Measurements from ENCODE around the gene SP4.

SP4 gene

DNA sequence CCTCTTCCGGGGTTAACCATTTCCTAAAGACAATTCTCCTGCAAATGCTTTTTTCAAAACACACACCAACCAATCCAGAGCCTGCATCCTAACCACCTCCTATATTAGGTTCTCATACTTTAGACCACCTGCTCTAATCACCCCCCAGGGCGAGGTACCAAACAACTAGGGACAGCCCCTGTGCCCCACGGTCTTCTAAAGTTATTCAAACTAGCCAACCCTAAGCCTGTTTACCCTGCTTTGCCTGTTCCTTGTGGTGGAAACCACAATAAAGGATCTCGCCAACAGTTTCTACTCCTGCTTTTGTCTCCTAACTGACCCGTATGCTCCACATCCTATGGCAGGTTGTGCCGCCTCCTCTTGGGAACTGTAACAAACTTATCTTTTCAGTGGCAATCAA lies 21.1 kb downstream of the SP4 start:
- no peak for DNase-seq

DNA sequence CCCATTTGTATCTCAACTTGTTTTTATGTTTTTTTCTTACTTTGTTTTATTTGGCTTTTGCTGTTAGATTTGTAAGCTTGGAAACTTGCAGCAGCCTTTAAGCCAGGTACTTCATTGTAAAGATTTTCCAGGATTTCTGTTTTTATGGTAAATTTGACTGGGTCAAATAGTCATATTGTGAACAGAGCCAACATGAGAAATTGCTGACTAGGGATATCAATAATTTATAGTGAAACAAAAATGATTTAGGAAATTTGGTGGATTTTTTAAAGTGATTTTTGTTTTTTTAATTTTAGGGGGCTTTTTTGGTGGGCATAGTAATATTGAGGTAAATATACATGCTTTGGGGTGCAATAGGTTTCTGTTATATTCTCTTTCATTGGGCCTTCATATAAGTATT lies 22.2 kb downstream of the SP4 start:
- no peak for DNase-seq

DNA sequence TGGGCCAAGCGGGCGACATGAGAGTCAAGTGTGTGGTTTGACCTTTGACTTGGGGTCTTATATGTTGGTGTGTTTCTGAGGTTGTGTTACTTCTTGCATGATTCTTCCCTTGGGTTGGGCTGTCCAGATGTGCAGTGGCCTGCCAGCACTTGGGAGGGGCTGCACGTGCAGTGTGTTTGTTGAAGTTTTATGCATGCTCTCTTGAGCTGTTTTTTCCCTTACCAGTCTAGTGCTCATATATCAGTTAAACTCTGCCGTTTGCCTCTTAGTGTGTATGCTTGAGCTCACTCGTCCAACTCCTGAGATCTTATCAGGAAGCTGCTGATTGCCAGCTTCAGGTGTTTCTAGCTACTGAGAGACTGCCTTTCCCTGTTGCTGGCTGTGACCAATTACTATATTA lies 23.1 kb downstream of the SP4 start:
- DNase-seq = no peak

DNA sequence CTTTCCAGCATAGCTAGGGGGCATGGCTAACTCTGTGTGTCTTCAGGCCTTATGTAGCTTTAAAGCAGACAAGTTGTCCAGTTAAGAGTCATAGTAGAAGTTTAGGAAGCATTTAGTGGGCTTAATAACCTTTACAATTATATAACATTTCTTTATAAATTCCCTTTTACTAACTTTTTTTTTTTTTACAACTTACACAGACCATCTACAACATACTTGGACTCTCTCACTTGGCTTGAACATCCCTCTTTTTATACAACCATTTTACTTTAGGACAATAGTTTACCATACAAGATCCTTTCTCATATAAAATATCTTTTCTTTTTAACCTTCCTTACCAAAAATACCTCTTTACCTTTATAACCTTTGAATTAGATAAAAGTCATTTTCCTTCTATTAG lies 26.3 kb downstream of the SP4 start:
- no peak for DNase-seq

DNA sequence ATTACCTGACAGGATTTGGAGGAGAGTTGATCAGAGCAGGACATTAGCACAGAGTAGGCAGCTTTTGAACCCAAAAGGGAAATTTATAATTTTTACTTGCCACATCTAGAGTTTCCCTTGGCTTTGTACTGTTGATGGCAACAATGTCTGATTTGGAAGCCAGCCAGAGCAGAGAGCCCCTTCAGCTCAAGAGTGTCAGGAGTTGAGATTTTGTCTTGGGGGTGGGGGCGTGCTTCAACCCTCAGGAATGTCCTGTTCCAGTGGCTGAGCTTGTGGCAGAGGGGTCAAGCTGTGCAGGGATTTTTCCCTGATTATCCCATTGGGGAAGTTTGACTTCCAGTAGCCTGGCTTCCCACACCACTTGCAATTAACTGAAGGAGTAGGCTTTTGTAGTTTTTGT lies 27.0 kb downstream of the SP4 start:
- no peak for DNase-seq

DNA sequence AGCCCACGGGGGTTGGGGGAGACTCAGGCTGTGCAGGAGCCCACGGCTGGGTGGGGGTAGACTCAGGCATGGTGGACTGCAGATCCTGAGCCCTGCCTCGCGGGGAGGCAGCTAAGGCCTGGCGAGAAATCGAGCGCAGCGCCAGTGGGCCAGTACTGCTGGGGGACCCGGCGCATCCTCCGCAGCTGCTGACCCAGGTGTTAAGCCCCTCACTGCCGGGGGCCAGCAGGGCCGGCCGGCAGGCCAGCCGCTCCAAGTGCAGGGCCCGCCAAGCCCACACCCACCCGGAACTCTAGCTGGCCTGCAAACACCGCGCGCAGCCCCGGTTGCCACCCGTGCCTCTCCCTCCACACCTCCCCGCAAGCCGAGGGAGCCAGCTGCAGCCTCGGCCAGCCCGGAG lies 33.4 kb downstream of the SP4 start:
- DNase-seq = no peak

DNA sequence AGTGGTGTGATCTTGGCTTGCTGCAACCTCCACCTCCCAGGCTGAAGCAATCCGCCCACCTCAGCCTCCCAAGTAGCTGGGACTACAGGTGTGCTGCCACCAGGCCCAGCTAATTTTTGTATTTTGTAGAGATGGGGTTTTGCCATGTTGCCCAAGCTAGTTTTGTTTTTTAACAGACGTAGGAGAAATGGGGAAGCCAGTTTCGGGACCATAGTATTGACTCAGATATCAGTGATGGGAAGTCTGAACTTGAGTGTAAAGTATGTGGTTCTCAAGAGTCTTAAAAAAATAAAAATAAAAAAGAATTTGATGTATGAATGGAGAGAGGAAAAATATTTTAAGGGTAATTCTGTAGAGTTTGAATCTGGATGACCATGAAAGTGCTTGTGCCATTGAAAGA lies 34.2 kb downstream of the SP4 start:
- no peak for DNase-seq

DNA sequence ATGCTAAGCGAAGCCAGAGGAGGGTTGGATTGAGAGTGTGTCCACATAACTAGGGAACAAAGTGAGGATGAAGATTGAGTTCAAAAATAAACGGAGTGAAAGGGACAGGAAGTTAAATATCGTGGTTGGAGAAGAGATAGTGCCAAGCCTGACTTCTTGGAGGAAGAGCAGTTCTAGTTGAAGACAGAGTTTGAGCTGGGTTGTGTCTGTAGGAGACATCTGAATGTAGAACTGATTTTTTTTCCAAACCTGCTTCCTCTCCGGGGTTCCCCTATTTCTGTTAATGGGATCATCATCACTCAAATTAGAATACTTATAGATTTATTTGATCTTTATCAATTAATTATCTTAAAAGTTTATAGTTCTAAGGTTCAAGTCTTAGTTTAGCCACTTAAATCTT lies 35.6 kb downstream of the SP4 start:
- no peak for DNase-seq

DNA sequence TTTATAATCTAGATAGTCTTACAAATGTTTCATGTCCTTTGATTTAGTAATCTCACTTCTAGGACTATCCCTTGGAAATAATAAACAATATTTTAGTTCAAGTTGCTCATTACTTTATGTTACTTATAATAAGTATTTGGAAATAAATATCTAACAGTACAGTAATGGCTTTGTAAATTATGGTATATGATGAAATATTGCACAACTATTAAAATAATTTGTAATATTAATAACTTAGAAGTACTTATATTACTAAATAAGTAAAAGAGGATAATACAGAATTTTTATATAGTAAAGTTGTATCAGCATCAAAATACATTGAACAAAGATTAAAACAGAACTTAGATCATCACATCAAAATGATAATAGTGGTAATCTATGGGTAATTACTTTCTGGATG lies 41.1 kb downstream of the SP4 start:
- no peak for DNase-seq

DNA sequence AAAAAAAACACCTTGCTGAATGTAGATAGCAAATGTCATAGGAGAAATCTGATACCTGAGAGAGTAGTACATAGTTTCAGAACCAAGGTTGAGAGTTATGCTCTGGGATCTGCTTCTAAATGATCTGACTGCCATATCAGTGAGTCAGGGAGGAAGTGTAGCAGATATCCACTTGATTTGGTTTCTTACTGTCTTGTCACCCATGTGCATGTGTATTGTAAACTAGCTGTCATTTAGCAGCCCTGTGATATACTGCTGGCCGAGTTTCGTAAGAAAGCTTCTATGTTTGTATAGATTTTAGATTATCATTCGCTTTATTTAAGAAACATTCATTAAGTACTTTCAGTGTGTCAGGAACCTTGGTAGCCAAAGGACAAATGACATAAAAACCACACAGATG lies 42.0 kb downstream of the SP4 start:
- DNase-seq = no peak

DNA sequence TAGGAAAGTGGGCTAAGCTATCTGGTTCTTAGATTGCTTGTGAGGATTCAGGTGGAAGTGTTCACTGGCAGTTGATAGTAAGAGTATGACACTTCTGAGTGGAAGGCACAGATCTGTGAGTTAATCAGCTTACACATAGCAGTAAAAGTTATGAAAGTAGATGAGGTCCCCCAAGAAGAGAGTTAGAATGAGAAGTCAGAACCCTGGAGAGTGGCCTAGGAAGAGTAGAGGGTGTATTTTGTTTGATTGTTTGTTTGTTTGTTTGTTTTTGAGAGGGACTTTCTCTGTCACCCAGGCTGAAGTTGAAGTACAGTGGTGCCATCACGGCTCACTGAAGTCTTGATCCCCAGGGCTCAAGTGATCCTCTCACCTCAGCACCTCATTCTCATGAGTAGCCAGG lies 44.1 kb downstream of the SP4 start:
- no peak for DNase-seq

DNA sequence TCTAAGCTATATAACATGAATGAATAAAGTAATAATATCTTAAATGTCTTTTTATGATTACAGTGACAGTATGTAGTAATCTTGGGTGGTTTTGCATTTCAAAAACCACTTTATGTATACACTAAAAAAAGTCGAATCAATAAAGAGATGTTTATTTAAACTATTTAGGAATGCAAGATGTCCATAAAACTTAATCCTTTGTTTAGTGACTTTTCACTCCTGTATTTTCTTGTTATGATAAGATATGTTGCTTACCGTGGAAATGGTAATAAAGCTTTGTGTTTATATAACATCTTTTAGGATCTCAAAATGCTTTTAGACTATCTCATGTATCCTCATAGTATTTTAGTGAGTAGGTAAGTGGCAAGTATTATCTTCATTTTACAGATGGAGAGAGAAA lies 48.5 kb downstream of the SP4 start:
- DNase-seq = no peak

DNA sequence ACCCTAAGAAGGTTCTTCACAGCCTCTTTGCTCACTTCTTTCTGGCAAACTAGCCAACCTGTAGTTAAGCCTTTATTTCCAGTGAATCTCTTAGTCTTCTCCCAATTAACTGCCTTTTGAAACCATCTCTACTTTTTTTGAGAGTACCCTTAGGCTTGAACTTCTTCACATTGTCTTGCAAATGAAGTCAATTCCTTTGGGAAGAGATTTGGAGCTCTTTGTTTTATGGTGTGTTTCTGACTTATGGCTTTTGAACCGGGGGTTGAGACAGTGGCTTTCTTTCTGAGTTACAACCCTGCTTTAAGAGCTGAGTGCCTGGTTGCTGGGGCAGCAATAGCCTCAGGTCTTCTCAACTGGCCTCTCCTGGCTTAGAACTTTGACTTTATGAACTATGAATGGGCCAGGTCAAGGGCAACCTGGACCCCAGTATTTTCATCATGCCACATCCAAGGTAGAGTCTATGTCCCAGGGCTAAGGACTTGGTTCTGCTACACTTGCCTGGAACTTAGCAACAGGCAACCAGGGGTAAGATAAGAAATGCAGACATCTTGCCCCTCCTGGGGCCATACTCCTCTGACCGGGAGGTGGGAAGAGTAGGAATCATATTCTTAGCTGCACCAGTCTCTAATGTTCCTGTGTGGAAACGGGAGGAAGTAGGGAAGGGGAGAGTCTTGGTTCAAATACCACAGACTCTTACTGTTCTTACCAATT lies 53.0 kb downstream of the SP4 start:
- no peak for DNase-seq

DNA sequence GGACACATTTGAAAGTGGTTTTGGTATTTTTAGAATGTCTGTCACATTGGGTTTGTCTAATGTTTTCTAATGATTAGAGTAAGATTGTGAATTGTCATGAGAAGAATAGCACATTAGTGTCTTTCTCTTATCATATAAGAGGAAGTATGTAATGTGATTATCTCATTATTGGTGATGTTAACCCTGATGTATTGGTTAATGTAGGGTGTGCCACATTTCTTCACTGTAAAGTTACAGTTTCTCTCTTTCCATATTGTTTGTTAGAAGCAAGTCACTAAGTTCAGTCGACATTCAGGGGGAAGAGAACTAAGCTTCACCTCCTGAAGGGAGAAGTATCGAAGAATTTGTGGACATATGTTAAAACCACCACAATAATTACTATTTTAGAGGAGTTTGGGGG lies 58.6 kb downstream of the SP4 start:
- DNase-seq = no peak

DNA sequence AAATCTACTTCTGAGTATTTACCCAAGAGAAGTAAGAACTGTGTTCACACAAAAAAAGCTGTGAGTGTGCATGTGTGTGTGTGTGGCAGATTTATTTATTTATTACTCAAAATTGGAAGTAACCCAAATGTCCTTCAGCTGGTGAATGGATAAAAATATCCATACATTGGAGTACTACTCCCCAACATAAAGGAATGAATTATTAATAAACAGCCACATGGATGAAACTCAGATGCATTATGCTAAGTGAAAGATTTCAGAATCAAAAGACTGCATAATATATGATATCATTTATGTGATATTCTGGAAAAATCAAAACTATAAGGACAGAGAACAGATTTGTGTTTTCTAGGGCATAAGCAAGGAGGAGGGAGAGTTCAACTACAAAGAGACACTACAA lies 67.8 kb downstream of the SP4 start:
- no peak for DNase-seq

DNA sequence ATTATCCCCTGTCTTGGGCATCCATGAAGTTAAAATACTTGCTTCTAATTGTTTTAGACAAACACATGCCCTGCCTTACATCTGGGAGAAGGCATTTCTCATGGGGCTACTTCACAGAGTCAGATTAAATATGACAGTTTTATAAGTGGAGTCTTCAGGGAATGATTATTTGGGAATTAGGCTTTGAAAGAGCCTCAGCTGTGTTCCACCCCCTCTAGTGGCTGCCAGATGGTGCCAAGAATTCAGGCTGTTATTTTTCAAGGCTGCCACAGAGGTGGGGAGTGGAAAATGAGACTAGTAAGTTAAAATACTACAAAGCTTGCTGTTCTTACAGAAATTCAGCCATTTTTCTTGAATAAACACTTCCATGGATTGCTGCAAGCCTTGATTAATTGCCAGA lies 69.2 kb downstream of the SP4 start:
- no peak for DNase-seq

DNA sequence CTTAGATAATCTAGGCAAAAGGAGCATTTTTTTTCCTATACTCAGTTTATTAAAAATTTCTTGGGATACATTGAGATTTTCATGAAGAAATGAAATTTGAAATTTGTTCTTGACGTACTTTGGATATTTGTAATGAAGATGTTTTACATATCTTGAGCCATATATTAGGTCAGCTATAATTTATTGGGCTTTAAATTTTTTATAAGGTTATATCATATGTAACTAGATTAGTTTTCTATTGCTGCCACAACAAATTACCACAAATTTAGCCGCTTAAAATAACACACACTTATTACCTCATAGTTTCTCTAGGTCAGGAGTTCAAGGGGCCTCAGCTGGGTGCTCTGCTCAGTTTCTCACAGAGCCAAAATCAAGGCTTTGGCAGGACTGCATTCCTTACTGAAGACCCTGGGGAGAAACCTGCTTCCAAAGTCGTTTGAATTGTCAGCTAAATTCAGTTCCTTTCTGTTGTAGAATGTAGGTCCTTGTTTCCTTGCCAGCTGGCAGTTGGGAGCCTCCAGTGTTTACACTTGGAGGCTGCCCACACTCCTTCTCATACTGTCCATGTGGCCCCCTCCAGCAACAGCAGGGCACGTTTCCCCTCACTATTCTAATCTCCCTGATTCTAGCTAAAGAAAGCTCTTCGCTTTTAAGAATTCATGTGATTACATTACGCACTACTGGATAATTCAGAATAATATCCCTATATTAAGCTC lies 72.4 kb downstream of the SP4 start:
- no peak for DNase-seq

DNA sequence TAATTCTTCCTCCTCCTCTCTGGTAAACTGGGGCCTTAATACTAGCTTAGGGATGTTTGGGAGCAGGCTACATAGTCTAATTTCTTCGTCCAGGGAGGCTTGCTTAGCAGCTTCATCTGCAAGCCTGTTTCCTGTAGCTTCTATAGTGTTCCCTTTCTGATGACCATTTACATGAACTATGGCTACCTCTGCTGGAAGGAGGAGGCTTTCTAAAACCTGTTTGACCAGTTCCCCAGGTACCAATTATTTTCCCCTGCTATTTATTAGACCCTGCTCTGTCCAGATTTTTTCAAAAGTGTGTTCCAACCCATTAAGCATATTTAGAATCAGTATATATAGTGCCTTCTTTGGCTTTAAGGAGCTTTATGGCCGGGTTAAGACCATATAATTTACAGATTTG lies 76.1 kb downstream of the SP4 start:
- no peak for DNase-seq

DNA sequence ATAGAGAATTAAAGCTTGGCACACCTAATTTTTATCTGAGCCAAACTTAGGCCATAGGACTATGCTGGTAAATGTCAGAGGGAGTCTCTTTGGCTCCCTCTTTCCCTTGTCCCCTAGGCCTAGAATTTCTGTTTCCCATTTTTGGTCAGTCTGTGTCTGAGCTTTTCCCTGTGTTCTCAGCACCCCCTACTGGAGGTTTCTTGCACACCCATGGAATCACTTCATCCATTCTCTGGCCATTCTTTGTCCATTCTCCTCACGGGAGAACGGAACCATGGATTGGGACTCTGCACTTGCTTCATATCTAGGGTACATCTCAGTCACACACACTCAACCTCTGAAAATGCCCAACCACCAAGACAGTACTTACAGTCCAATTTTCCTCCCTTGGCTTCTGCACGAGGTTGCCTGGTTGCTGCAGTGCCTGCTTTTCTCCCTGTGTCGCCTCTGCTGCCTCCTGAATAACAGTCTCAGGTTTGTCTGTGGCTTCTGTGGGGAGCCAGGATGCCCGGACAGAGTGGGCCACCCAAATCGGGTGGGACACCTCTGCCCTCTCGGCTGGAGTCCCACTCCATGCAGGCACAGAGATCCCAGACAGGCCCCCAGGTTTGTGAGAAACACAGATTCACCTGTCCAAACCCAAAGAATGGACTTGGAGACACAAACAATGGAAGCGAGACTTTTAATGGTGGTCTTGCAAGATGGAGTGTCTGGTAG lies 79.9 kb downstream of the SP4 start:
- peak; percentile 31 to 47 for DNase-seq

DNA sequence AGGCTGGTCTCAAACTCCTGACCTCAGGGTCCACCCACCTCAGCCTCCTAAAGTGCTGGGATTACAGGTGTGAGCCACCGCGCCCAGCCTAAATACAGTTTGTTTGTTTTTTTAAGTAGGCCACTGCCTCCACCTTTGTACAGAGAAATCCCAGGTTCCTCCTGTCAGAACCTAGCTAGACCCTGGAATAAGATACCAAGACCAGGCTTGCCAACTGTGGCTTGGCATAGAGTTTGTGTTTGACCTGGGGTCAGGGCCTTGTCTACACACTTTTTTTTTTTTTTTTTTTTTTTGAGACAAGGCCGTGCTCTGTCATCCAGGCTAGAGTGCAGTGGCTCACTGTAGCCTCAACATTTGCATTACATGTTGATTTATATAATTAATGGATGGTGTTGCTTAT lies 80.7 kb downstream of the SP4 start:
- DNase-seq = no peak

DNA sequence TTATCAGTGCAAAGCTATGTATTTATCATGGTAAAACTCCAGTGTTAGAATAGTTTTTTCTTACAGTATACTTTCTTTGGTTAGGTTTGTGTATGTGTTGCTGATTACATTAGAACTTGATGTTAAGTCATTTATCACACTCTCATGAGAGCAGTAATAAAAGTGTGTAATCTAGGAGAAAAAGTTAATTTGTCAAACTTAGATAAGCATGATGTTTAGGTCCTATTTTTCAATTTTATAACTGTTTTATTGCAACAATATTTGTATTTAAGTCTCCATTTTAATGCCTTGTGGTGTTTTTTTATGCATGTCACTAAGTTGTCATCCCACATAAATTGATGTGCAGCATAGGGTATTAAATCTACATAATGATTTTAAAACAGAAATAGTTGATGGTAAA lies 86.2 kb downstream of the SP4 start:
- no peak for DNase-seq

DNA sequence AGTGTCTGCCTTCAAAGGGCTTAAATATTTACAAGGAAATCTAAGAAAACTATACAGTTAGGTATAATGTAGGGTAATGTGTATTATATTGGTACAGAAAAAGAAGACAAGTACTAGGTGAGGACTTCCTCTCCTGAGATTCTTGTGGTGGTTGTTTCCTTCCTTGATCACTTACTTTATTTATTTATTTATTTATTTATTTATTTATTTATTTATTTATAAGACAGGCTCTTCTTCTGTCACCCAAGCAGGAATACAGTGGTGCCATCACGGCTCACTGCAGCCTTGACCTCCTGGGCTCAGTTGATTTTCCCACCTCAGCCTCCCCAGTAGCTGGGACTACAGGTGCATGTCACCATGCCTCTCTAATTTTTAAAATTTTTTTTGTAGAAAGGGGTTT lies 96.8 kb downstream of the SP4 start:
- no peak for DNase-seq

DNA sequence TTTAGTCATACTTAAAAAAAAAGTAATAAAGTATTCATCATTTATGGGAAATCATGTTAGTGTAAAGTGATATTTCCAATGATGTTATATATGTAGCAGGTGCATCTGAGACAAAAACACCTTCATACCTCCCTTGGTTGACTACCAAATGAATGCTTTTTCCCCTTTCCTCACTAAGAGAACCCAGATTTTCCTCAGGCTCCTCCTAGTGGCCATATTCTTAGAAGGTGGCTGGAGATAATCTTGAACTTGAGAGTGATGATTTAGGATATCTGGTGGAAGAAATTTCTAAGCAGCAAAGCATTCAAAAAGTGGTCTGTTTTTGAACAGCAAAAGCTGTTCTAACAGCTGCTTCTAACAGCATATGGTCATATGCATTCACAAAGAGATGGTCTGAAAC lies 98.1 kb downstream of the SP4 start:
- DNase-seq = no peak

DNA sequence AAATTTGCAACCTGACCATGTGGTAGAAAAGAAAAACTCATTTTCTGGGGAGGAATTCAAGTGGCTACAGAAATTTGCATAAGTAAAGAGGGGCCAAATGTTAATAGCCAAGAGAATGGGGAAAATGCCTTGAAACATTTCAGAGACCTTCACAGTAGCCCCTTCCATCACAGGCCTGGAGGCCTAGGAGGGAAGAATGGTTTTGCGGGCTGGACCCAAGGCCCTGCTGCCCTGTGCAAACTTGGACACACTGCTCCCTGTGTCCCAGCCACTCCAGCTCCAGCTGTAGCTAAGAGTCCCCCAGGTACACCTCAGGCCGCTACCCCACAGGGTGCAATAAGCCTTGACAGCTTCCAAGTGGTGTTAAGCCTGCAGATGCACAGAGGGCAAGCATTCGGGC lies 98.6 kb downstream of the SP4 start:
- no peak for DNase-seq
